K562 (cell line): ENCODE data around the gene ASB10. TPM values are rescaled to one million over a fixed set of nuclear protein-coding genes. Genes with fewer than 3 reads are reported as not detected.

Source experiments
- ATAC-seq: fragments of 200-7000 bp; cut with Tn5 transposase; 3 replicates; pipeline ENCODE4 v1.9.1; 2020; ENCODE audit warnings: moderate library complexity
- BruUV-seq: library from RNA; stranded (reverse); fragments of 400-500 nt; replicated peaks from 2 replicates; lab custom pipeline; 2021; lab: Mats Ljungman, UMichigan
- CTCF ChIA-PET: fragments of 300-600 bp; formaldehyde crosslinking; extraction: SDS; loops from one replicate; lab custom pipeline; 2021; ENCODE audit warnings: low intra/inter-chr PET ratio; lab: Yijun Ruan, JAX
- POLR2A ChIA-PET: fragments of 300-600, 350-650 bp; sonication (Branson Sonifier 250); formaldehyde crosslinking; extraction: SDS; loops from one replicate; lab custom pipeline; 2021; ENCODE audit warnings: antibody characterized with exemption, inconsistent platforms; lab: Yijun Ruan, JAX
- DNase-seq, 4 experiments: peaks; one replicate each; pipeline versions ENCODE4 v3.0.0 to v3.0.0-alpha.2; 2011 to 2018; ENCODE audit warnings: low spot score in 3 of 4, mixed read lengths in 3 of 4; ENCODE audit errors: extremely low read depth in 1 of 4
- FAIRE-seq: peaks from 2 replicates; lab custom pipeline; 2011; peaks lifted over from hg19 to GRCh38; lab: Jason Lieb, UNC
- H2AFZ ChIP-seq: 2 replicates; pipeline ENCODE4 v1.6.0; 2011; ENCODE audit warnings: low read depth, low read length, control low read depth, inconsistent platforms
- H3K27ac ChIP-seq: fragments of 200-600 bp; 3 replicates; pipeline ENCODE4 v1.8.0; 2011; ENCODE audit warnings: low read depth, mild to moderate bottlenecking, control low read depth, inconsistent platforms, low read length, moderate library complexity, mixed read lengths; ENCODE audit errors: extremely low read depth
- H3K27me3 ChIP-seq, 2 experiments: fragments of 300-600 bp in 1 of 2; 2 replicates in 1 of 2; 3 replicates in 1 of 2; pipeline versions ENCODE4 v1.6.0 to v1.8.0; 2011; ENCODE audit warnings: inconsistent platforms in 2 of 2, low read length in 2 of 2, mild to moderate bottlenecking in 1 of 2, mixed read lengths in 1 of 2, moderate library complexity in 1 of 2; ENCODE audit not compliant: control insufficient read depth in 2 of 2, insufficient read depth in 2 of 2
- H3K36me3 ChIP-seq: fragments of 300-600 bp; 3 replicates; pipeline ENCODE4 v1.8.0; 2011; ENCODE audit warnings: mild to moderate bottlenecking, low read length, inconsistent platforms; ENCODE audit not compliant: control insufficient read depth, insufficient read depth
- H3K4me1 ChIP-seq, 2 experiments: fragments of 200-600 bp in 1 of 2; replicated peaks in 1 of 2; 2 replicates in 1 of 2; 3 replicates in 1 of 2; pipeline versions ENCODE4 v1.5.1 to v1.8.0; 2011; ENCODE audit warnings: inconsistent platforms in 2 of 2, low read length in 2 of 2, mild to moderate bottlenecking in 1 of 2, mixed read lengths in 1 of 2, moderate library complexity in 1 of 2; ENCODE audit not compliant: control insufficient read depth in 2 of 2, insufficient read depth in 2 of 2
- H3K4me2 ChIP-seq: 2 replicates; pipeline ENCODE4 v1.6.1; 2011; ENCODE audit warnings: low read length, control low read depth, inconsistent platforms, mixed read lengths; ENCODE audit not compliant: insufficient read depth
- H3K4me3 ChIP-seq: fragments of 200-600 bp; sonication (generic), shearing (Covaris generic); 2 replicates; pipeline ENCODE4 v1.5.1; 2016; ENCODE audit warnings: control low read depth, inconsistent platforms
- H3K79me2 ChIP-seq: fragments of 200-600 bp; 3 replicates; pipeline ENCODE4 v1.8.0; 2011; ENCODE audit warnings: low read length, inconsistent platforms; ENCODE audit not compliant: control insufficient read depth, insufficient read depth
- H3K9ac ChIP-seq, 2 experiments: 2 replicates each; pipeline versions ENCODE4 v1.6.0 to v1.6.1; 2011; ENCODE audit warnings: low read depth in 2 of 2, low read length in 2 of 2, control low read depth in 1 of 2, inconsistent platforms in 1 of 2, mild to moderate bottlenecking in 1 of 2, mixed read lengths in 1 of 2; ENCODE audit not compliant: insufficient read depth in 1 of 2
- H3K9me1 ChIP-seq: one replicate; pipeline ENCODE4 v1.6.0; 2011; ENCODE audit warnings: inconsistent platforms, mild to moderate bottlenecking, low read length, moderate library complexity; ENCODE audit not compliant: control insufficient read depth, insufficient read depth
- H3K9me3 ChIP-seq: replicated peaks from 2 replicates; pipeline ENCODE4 v1.5.1; 2011; ENCODE audit warnings: low read depth, low read length, inconsistent platforms; ENCODE audit not compliant: control insufficient read depth, insufficient read depth
- H4K20me1 ChIP-seq: replicated peaks from 2 replicates; pipeline ENCODE4 v1.6.1; 2011; ENCODE audit warnings: low read length, inconsistent platforms, mixed read lengths; ENCODE audit not compliant: control insufficient read depth, insufficient read depth
- BCOR ChIP-seq: fragments of 450-650 bp; IDR thresholded peaks from 2 replicates; pipeline ENCODE4 v1.6.1; 2016
- BMI1 ChIP-seq: fragments of 150-350 bp; IDR thresholded peaks from 2 replicates; pipeline ENCODE4 v1.6.1; 2014; ENCODE audit warnings: low read length
- HDAC2 ChIP-seq: fragments of 450-650 bp; IDR thresholded peaks from 2 replicates; pipeline ENCODE4 v1.6.1; 2016; ENCODE audit warnings: mild to moderate bottlenecking
- MCM7 ChIP-seq, 2 experiments: fragments of 450-650 bp; IDR thresholded peaks; 2 replicates each; pipeline ENCODE4 v1.6.1; 2016 to 2018
- MTA1 ChIP-seq: fragments of 450-650 bp; IDR thresholded peaks from 2 replicates; pipeline ENCODE4 v1.6.1; 2017; ENCODE audit warnings: borderline replicate concordance
- NEUROD1 ChIP-seq: fragments of 150-350 bp; IDR thresholded peaks from 2 replicates; pipeline ENCODE4 v1.6.1; 2014; ENCODE audit warnings: borderline replicate concordance, low read length, low read depth; ENCODE audit not compliant: partially characterized antibody
- NR2C2 ChIP-seq, 2 experiments: fragments of 200-800 bp in 1 of 2; sonication (Bioruptor generic) in 1 of 2; sonication (generic) in 1 of 2; formaldehyde crosslinking in 1 of 2; IDR thresholded peaks; 2 replicates each; pipeline versions ENCODE4 v1.6.1 to v1.8.0; 2016 to 2022; ENCODE audit warnings: mild to moderate bottlenecking in 1 of 2, missing compliant biosample characterization in 1 of 2, missing genetic modification characterization in 1 of 2, missing genetic modification reagents in 1 of 2
- PHB2 ChIP-seq: fragments of 450-650 bp; IDR thresholded peaks from 2 replicates; pipeline ENCODE4 v1.6.1; 2017; ENCODE audit warnings: low read depth
- POLR2A ChIP-seq: fragments of 450-650 bp; conservative IDR thresholded peaks from 2 replicates; pipeline ENCODE4 v1.6.1; 2016
- RBM15 ChIP-seq: fragments of 200-400 bp; formaldehyde crosslinking; IDR thresholded peaks from 2 replicates; pipeline ENCODE4 v1.6.1; 2018; ENCODE audit warnings: mild to moderate bottlenecking, low read length, moderate library complexity; ENCODE audit not compliant: insufficient read depth
- SIN3A ChIP-seq, 2 experiments: fragments of 150-350 bp in 1 of 2; IDR thresholded peaks; 2 replicates each; pipeline ENCODE4 v1.6.1; 2011 to 2016; ENCODE audit warnings: borderline replicate concordance in 2 of 2, low read depth in 2 of 2, low read length in 2 of 2, mild to moderate bottlenecking in 2 of 2, moderate library complexity in 2 of 2; ENCODE audit not compliant: control insufficient read depth in 1 of 2
- TOE1 ChIP-seq, 2 experiments: fragments of 450-650 bp in 1 of 2; sonication (generic) in 1 of 2; formaldehyde crosslinking in 1 of 2; IDR thresholded peaks; 2 replicates each; pipeline versions ENCODE4 v1.7.1 to v1.8.0; 2016 to 2022; ENCODE audit warnings: borderline replicate concordance in 2 of 2, mild to moderate bottlenecking in 2 of 2, antibody characterized with exemption in 1 of 2, inconsistent platforms in 1 of 2, low read depth in 1 of 2, missing genetic modification reagents in 1 of 2, moderate library complexity in 1 of 2
- TRIM25 ChIP-seq: fragments of 450-650 bp; IDR thresholded peaks from 2 replicates; pipeline ENCODE4 v1.7.0; 2016; ENCODE audit warnings: borderline replicate concordance
- ZBTB43 ChIP-seq: sonication (generic); formaldehyde crosslinking; IDR thresholded peaks from 2 replicates; pipeline ENCODE4 v1.8.0; 2023; ENCODE audit warnings: mild to moderate bottlenecking, missing genetic modification reagents
- ZFP30 ChIP-seq: fragments of 250-450 bp; sonication (Bioruptor Pico); IDR thresholded peaks from 2 replicates; pipeline ENCODE4 v1.8.0; 2022; ENCODE audit warnings: moderate library complexity, mild to moderate bottlenecking, inconsistent platforms, borderline replicate concordance
- ZNF347 ChIP-seq: fragments of 450-650 bp; formaldehyde crosslinking; IDR thresholded peaks from 2 replicates; pipeline ENCODE4 v1.4.0; 2020; ENCODE audit warnings: low read depth, mild to moderate bottlenecking, moderate library complexity
- ZNF655 ChIP-seq: fragments of 250-450 bp; sonication (Bioruptor Pico); IDR thresholded peaks from 2 replicates; pipeline ENCODE4 v1.5.0; 2021
- WGBS: fragments of 100-300 bp; shearing (Covaris generic); methylation state at CpG from one replicate; pipeline ENCODE4 v1.1.6; 2016; ENCODE audit warnings: low coverage, mixed read lengths; ENCODE audit not compliant: insufficient coverage; ENCODE audit errors: missing lambda C conversion rate; 5-methylcytosine and 5-hydroxymethylcytosine counted together
- in situ Hi-C: fragments of 300-500 bp; cut with MboI; formaldehyde crosslinking; loops from 4 replicates; pipeline ENCODE4 v1.15.0; 2018; ENCODE audit warnings: inconsistent platforms, mixed read lengths
- intact Hi-C: fragments of 100-400 bp; cut with micrococcal nuclease; formaldehyde crosslinking; loops from 2 replicates; pipeline ENCODE4 v1.14.2; 2022
- polyA plus RNA-seq, 8 experiments: library from polyadenylated mRNA; depleted of rRNA in 4 of 8; stranded (reverse) in 5 of 8; unstranded in 3 of 8; fragments of >200 nt; fragmentation: Nextera tagmentation in 2 of 8; fragmentation: Illumina TruSeq in 1 of 8; extraction: Ambion mirVana in 2 of 8; extraction: Trizol in 1 of 8; gene quantifications; 2 replicates each; pipeline versions ENCODE4 v1.2.1 to v1.2.3, GENCODE V29; 2011 to 2014; ENCODE audit warnings: inconsistent platforms in 1 of 8, missing spikeins in 1 of 8
- total RNA-seq, 7 experiments: library from RNA; depleted of rRNA in 6 of 7; stranded (reverse); fragments of >200 nt in 6 of 7; fragmentation: Illumina TruSeq in 2 of 7; extraction: Trizol in 2 of 7; gene quantifications; 2 replicates each; pipeline versions ENCODE4 v1.2.1 to v1.2.3, GENCODE V29; 2011 to 2021; ENCODE audit warnings: low replicate concordance in 1 of 7

ASB10 gene
- total and polyA plus RNA-seq, 9 of the 15 experiments (the other 6 are each of a cell fraction or from before 2014, with no cell fraction given) = not detected

- TF ChIP-seq NEUROD1 (no peak), SIN3A (IDR thresholded peaks at IDR 0.05; ENCODE audit: borderline replicate concordance in 2 of 2, control insufficient read depth in 1 of 2, low read depth in 2 of 2, low read length in 2 of 2) (no peak), RBM15 (no peak), ZBTB43 (no peak)
- TF ChIP-seq, all 486 proteins: peak for 14
These were observed 20.3 kb upstream of the ASB10 start (continued) for GRCh38 chr7:151207315-151207714.

GRCh38 chr7:151206914-151207313 is 19.9 kb upstream of the ASB10 start:
- no peak overlapping the region for H2AFZ ChIP-seq
- H3K27me3 ChIP-seq = peaks cover 40% of the 10 kb centered on the region in 2 experiments; a peak in 4 of 5 replicates
- H3K4me1 ChIP-seq = peaks cover 15 to 19% of the 10 kb centered on the region in 2 experiments
- H3K9ac ChIP-seq = no peak overlapping the region
- H3K27ac ChIP-seq = no peak overlapping the region
- DNase-seq (peak in 2 of 4 experiments; percentile 85 to 87), FAIRE-seq (peak; percentile 97), ATAC-seq (peak; percentile 88)
- BruUV-seq = no TSS peak
- no peaks in the 10 kb centered on the region for H3K79me2 ChIP-seq
- in situ Hi-C loops = no loop called here
- intact Hi-C loops = loop anchor here (2.0 kb wide), 1 partner anchor 34 kb away; no protein-coding TSS in a partner anchor
- ChIA-PET CTCF (no interaction called here), POLR2A (interaction anchor here (0.9 to 2.1 kb wide), 3 partner anchors 12 to 24 kb away, joined by 3 to 12 read pairs (median 5); partner anchors contain the start of gene ABCF2)
- no peak overlapping the region for H3K4me2 ChIP-seq
- no peak overlapping the region for H3K4me3 ChIP-seq
- H3K9me3 ChIP-seq = no peaks in the 10 kb centered on the region
- no peaks in the 10 kb centered on the region for H3K9me1 ChIP-seq
- H4K20me1 ChIP-seq = peaks cover 35% of the 10 kb centered on the region
- WGBS = 3% methylated on average over 9 of the region's 9 CpGs
- H3K36me3 ChIP-seq = peaks cover under 1% of the 10 kb centered on the region; the same call in 1 of the 3 replicates
- peak; percentile 63; the same call in 1 of the 2 replicates for TF ChIP-seq MTA1
- no peak for TF ChIP-seq TRIM25
- no peak for TF ChIP-seq MCM7 (IDR thresholded peaks at IDR 0.05)
- peak; percentile 54; the same call in 1 of the 2 replicates for TF ChIP-seq BCOR
- no peak for TF ChIP-seq ZNF347 (CRISPR knock-in tag)
- TF ChIP-seq HDAC2 = peak; percentile 88; the same call in 1 of the 2 replicates
- peak; percentile 55; the same call in 1 of the 2 replicates for TF ChIP-seq NR2C2 (CRISPR knock-in tag; IDR thresholded peaks at IDR 0.05)
- peak; percentile 18; the same call in 1 of the 2 replicates for TF ChIP-seq NR2C2 (tag; IDR thresholded peaks at IDR 0.05)
- no peak for TF ChIP-seq PHB2
- no peak for TF ChIP-seq ZFP30 (CRISPR knock-in tag)
- no peak for TF ChIP-seq BMI1
- peak; percentile 65; the same call in 1 of the 2 replicates for TF ChIP-seq TOE1 (IDR thresholded peaks at IDR 0.05; ENCODE audit: borderline replicate concordance)
- TF ChIP-seq TOE1 (CRISPR knock-in tag; IDR thresholded peaks at IDR 0.05; ENCODE audit: borderline replicate concordance, low read depth) = no peak
- no peak for TF ChIP-seq ZNF655
- TF ChIP-seq POLR2A = no peak
